ENCODE measurements around the gene TRIM17. TPM values are rescaled to one million over a fixed set of nuclear protein-coding genes. Genes with fewer than 3 reads are reported as not detected.

The TRIM17 gene
- total RNA-seq, 3 donors from 2014 or later (not counting 1 experiment from before 2014, with no cell fraction given) = 8.0 to 13.4 (median 8.4) TPM

GRCh38 chr1:228366866-228367741 lies 49.6 kb downstream of the TRIM17 start:
- Histone ChIP-seq H3K4me3 (ENCODE audit: low read length) (no peak overlapping the region), H3K27me3 (ENCODE audit: control insufficient read depth, insufficient read depth, low read length) (no peaks in the 10 kb centered on the region), H3K4me1 (ENCODE audit: control insufficient read depth, insufficient read depth, low read length) (peaks cover 5% of the 10 kb centered on the region), H3K27ac (ENCODE audit: low read length) (no peak overlapping the region), H3K36me3 (ENCODE audit: control insufficient read depth, insufficient read depth, low read length) (no peaks in the 10 kb centered on the region), H3K9me3 (ENCODE audit: control insufficient read depth, insufficient read depth, low read length) (no peaks in the 10 kb centered on the region)
- H3K4me3 Mint-ChIP-seq = no peak overlapping the region
- no peak for TF ChIP-seq CTCF (IDR thresholded peaks at IDR 0.05)
- no peaks in the 10 kb centered on the region for H3K36me3 Mint-ChIP-seq
- no peaks in the 10 kb centered on the region for H3K27me3 Mint-ChIP-seq (ENCODE audit: low read depth in 2 of 2)
- intact Hi-C loops (cut with micrococcal nuclease) = no loop called here
- ATAC-seq (no peak), DNase-seq (no peak)
- H3K9me3 Mint-ChIP-seq = no peaks in the 10 kb centered on the region
- H3K4me1 Mint-ChIP-seq = no peaks in the 10 kb centered on the region
- 90% methylated on average over 23 of the region's 24 CpGs for WGBS (ENCODE audit: insufficient coverage)
- H3K27ac Mint-ChIP-seq = no peak overlapping the region

- H3K27ac Mint-ChIP-seq = no peak overlapping the region
- no peak overlapping the region for H3K27ac ChIP-seq (ENCODE audit: low read length)
- H3K4me1 Mint-ChIP-seq = no peaks in the 10 kb centered on the region
- ATAC-seq (no peak), DNase-seq (no peak)
- H3K27me3 Mint-ChIP-seq (ENCODE audit: low read depth in 2 of 2) = no peaks in the 10 kb centered on the region
- no peak for TF ChIP-seq CTCF (IDR thresholded peaks at IDR 0.05)
- no peaks in the 10 kb centered on the region for H3K36me3 Mint-ChIP-seq
- no peaks in the 10 kb centered on the region for H3K36me3 ChIP-seq (ENCODE audit: control insufficient read depth, insufficient read depth, low read length)
- H3K27me3 ChIP-seq (ENCODE audit: control insufficient read depth, insufficient read depth, low read length) = no peaks in the 10 kb centered on the region
- H3K9me3 ChIP-seq (ENCODE audit: control insufficient read depth, insufficient read depth, low read length) = no peaks in the 10 kb centered on the region
- H3K4me1 ChIP-seq (ENCODE audit: control insufficient read depth, insufficient read depth, low read length) = peaks cover 5% of the 10 kb centered on the region
- intact Hi-C loops (cut with micrococcal nuclease) = no loop called here
- WGBS (ENCODE audit: insufficient coverage) = 94% methylated on average over 23 of the region's 23 CpGs
- no peak overlapping the region for H3K4me3 ChIP-seq (ENCODE audit: low read length)
- no peak overlapping the region for H3K4me3 Mint-ChIP-seq
- no peaks in the 10 kb centered on the region for H3K9me3 Mint-ChIP-seq
These were observed 50.4 kb downstream of the TRIM17 start for GRCh38 chr1:228366062-228366865.

GRCh38 chr1:228365271-228366061 lies 51.2 kb downstream of the TRIM17 start:
- peaks cover 5% of the 10 kb centered on the region for H3K4me1 ChIP-seq (ENCODE audit: control insufficient read depth, insufficient read depth, low read length)
- H3K9me3 ChIP-seq (ENCODE audit: control insufficient read depth, insufficient read depth, low read length) = no peaks in the 10 kb centered on the region
- Mint-ChIP-seq H3K36me3 (no peaks in the 10 kb centered on the region), H3K4me3 (no peak overlapping the region), H3K27ac (no peak overlapping the region), H3K4me1 (no peaks in the 10 kb centered on the region), H3K9me3 (no peaks in the 10 kb centered on the region), H3K27me3 (ENCODE audit: low read depth in 2 of 2) (no peaks in the 10 kb centered on the region)
- H3K27me3 ChIP-seq (ENCODE audit: control insufficient read depth, insufficient read depth, low read length) = no peaks in the 10 kb centered on the region
- H3K27ac ChIP-seq (ENCODE audit: low read length) = no peak overlapping the region
- no peak for DNase-seq
- intact Hi-C loops (cut with micrococcal nuclease) = no loop called here
- no peak for TF ChIP-seq CTCF (IDR thresholded peaks at IDR 0.05)
- WGBS (ENCODE audit: insufficient coverage) = 90% methylated on average over 20 of the region's 20 CpGs
- H3K36me3 ChIP-seq (ENCODE audit: control insufficient read depth, insufficient read depth, low read length) = no peaks in the 10 kb centered on the region
- no peak overlapping the region for H3K4me3 ChIP-seq (ENCODE audit: low read length)
- ATAC-seq = no peak
